Endometrial microvascular endothelial cells (primary cell): ENCODE data around the gene OR56B4. TPM values are rescaled to one million over a fixed set of nuclear protein-coding genes. Genes with fewer than 3 reads are reported as not detected.
"Not testable (repeated sequence)": the region's sequence is repeated elsewhere in the genome, so short reads cannot be mapped to it uniquely, and the experiment has no call there.

Experiments used
- in situ Hi-C: cut with HindIII; loops from 2 replicates; pipeline ENCODE4 v1.10.0; 2017; ENCODE audit warnings: low sequenced_read_pairs, low pct_unique_long_range_greater_than_20kb; ENCODE audit errors: inconsistent ontology term
- total RNA-seq: library from RNA; depleted of rRNA; stranded (reverse); fragments of >200 nt; gene quantifications from one replicate; pipeline ENCODE4 v1.2.3, GENCODE V29; 2015; ENCODE audit errors: inconsistent ontology term

The OR56B4 gene, protein sequence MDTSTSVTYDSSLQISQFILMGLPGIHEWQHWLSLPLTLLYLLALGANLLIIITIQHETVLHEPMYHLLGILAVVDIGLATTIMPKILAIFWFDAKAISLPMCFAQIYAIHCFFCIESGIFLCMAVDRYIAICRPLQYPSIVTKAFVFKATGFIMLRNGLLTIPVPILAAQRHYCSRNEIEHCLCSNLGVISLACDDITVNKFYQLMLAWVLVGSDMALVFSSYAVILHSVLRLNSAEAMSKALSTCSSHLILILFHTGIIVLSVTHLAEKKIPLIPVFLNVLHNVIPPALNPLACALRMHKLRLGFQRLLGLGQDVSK
- not detected for total RNA-seq

- in situ Hi-C loops, result not testable (repeated sequence)
Observed at GRCh38 chr11:6107384-6107783, at the start of gene OR56B4. Gene OR56B4, plus strand, starts transcription at chr11:6107684. Its CDS starts 95 bp downstream, at chr11:6107779.

DNA sequence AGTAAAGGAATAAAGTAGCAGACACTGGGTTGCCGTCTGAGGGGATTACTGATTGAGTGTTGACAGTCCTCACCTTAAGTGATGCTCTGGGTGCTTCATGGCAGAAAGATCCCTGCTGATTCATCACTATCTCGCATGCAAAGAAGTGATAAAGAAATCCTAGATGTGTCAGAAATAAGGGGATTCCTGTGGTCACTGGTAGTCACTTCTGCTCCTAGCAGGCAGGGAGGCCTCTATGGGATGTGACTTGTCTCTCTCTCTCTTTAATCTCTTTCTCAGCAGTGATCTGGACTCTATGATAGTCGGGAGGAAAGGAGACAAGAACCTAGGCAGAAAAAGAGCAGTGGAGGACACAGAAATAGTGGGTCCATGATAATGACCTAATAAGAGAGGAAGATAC is 46.0 kb upstream of the OR56B4 start:
- in situ Hi-C loops, result no loop called here

DNA sequence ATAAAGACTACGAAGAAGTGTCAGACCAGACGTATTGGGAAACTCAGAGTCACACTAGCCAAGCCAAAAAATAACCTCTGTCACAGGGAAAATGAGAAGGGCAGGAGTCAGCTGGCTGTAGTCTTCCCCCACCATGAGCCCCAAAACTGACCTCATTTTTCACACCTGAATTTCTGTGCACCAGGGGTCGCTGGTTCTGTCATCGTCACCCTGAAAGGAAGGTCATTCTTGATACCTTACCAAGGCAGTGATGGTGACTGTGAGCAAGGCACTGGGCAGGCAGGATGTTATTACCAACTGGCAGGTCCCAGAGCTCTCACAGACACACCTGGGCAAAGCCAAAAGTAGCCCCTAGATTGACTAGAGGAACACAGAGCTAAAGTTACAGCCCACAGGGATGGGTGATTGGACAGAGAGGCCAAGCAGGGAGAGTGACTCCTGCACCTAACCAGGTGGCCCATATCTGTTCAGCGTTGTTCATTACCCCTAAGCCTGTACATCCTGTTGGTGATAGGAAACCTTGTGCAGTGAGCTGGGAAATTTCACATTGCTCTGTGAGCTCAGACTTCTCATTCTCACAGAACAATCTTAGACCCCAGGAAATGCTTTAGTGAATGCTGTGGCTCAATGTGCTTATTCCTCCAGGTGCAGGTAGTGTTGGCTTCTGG is 44.7 kb upstream of the OR56B4 start:
- in situ Hi-C loops, result no loop called here

DNA sequence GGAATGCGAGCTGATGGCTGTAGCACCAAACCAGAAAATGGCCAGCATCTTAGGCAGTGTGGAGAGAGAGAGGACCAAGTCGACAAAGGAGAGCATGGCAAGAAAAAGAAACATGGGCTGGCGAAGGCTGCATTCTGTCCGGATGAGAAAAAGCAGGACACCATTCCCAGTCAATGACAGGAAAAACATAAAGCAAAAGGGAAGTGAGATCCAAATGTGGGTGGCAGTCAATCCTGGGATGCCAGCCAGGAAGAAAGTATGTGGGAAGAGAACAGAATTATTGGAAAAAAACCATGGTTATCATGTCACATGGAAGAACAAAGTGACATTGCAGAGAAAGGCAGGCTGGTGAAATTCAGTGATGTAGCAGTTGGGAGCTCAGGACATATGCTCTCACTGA is 40.0 kb upstream of the OR56B4 start:
- in situ Hi-C loops, result no loop called here

DNA sequence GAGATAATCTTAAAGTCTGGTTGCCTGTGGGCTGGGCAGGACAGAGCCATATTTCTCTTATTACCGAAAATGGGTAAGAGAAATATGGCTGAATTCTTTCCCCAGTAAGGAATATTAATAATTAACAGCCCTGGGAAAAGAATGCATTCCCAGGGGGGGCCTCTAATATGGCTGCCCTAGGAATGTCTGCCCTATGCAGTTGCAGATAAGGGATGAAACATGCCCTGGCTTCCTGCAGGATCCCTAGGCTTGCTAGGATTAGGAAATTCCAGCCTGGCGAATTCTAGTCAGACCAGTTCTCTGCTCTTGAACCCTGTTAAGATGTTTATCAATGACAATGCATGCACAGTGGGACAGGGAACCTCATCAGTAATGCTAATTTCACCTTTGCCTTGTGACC is 31.0 kb upstream of the OR56B4 start:
- in situ Hi-C loops, result not testable (repeated sequence)

GRCh38 chr11:6077723-6078122 is 29.8 kb upstream of the OR56B4 start:
- in situ Hi-C loops, result no loop called here

DNA sequence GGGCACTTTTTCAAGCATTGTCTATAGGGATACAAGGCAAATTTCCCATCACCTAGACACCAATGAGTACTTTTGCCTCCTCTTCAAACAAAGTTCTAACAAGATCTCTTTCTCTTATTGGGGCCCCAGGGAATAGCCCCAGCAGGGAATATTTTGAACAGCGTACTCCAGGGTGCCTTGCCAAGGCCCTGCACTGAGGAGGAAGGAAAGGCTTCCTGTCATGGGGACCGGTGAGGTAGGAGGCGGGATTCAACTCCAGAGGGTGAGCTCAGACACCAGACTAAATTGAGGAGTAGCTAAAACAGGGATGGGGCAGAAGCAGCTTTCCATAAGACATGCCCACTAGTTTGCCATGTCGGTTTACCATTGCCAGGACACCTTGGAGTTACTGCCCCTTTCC is 28.0 kb upstream of the OR56B4 start:
- in situ Hi-C loops, result no loop called here

DNA sequence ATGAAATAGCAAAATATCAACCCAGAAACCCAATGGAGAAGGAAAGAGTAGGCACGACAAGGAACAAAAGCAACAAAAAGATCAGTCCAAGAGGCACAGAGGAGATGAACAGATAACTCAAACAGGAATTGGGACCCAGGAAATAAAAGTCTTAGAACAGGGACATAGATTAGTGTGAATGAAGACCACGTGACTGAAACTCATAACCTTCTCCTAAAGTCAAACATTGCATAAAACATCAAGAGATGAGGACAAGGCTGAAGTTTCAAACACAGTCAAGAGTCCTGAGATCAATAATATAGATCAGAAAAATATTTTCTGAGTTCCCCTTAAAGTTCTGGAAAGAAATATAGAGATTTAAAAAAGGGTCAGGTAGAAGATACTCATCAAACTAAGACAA is 24.4 kb upstream of the OR56B4 start:
- in situ Hi-C loops, result no loop called here

DNA sequence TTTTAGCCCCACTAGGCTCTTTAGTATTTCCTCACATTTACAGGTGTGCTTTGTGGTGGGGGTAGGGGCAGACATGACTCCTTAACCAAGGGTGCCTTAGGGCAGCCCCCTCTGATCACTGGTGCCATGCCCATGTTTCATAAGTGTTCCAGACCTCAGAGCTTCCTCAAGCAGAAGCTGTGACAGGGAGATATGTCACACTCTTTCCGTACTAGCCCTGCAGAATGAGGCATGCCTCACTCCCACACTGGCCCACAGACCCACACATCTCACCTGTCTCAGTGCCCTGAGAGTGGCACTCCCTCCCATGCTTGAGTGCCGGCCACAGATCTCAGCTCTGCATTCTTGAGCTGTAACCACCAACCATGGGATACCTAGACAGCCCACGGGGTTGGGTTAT is 22.9 kb upstream of the OR56B4 start:
- in situ Hi-C loops, result no loop called here

GRCh38 chr11:6094186-6094585 is 13.3 kb upstream of the OR56B4 start:
- in situ Hi-C loops, result no loop called here

DNA sequence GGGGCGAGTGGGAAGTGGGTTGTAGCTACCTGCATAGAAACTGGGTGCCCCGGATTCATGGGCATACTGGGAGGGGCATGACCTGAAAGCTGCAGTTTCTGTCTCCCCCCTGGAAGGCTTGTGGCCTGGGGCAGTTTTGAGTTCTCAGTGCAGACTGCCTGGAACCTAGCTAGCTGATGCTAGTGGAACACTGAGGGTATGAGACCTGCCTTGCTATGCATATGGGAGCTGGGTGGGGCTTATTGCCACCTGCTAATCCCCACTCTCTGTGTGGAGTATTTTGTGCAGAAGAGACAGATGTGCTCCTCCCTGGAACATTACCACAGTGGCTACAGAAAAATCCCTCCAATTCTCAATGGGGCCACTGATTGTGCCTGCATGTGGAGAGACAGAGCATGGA is 11.7 kb upstream of the OR56B4 start:
- in situ Hi-C loops, result no loop called here

- in situ Hi-C loops, result no loop called here
Observed at GRCh38 chr11:6096417-6096816, 11.1 kb upstream of the OR56B4 start.

DNA sequence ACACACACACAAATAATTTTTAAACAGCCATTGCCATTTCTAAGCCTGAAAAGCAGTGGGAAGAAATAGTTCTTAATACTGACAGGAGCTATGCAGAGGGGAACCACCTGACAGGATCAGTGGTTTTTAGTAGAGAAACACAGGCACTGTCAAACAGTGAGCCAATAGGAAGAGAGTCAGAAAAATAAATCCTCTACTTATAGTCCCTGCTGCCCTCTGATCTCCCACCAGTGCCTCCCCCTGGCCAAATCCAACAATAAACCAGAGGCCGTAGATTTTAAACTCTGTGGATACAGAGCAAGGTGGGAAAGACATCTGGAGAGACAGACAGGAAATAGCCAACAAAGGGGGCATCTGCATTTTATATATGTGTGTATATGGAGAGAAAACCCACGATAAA is 7.9 kb upstream of the OR56B4 start:
- in situ Hi-C loops, result no loop called here

DNA sequence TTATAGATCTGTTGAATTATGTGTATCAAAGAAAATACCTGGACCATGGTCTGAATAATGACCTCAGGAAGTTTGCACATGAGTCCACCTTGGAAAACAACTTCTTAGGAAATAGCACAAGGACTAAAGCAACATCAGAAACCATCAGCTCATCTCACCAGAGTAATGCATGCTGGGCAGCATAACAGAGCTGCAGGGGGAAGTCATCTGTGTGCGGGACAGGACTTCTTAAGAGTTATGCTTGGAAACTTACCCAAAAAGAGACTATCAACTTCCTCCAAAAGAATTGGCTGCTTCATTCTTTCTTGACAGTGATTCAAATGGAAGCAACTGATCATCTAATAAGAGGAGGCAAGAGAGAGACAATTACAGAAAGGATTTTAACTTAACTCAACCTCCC is 2.5 kb downstream of the OR56B4 start:
- in situ Hi-C loops, result no loop called here

DNA sequence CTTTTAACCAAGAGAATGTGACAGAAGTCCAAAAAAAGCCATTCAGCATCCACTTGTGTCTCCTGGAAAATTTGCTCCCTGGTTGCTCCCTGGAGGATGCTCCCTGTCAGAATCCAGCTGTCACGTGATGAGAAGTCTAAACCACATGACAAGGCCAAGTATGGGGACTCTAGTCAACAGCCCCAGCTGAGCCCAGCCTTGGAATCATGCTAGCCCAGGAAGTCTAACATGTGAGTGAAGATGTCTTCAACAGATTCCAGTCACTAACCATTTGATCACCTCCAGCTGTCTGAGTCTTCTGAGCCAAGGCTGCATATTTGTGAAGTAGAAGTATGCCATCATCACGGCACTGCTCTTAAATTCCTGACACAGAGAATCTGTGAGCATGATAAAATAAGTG is 4.2 kb downstream of the OR56B4 start:
- in situ Hi-C loops, result no loop called here

- in situ Hi-C loops, result no loop called here
Observed at GRCh38 chr11:6116638-6117037, 9.2 kb downstream of the OR56B4 start.

- in situ Hi-C loops, result no loop called here
Observed at GRCh38 chr11:6124245-6124644, 16.8 kb downstream of the OR56B4 start.

- in situ Hi-C loops, result no loop called here
Observed at GRCh38 chr11:6127881-6128280, 20.4 kb downstream of the OR56B4 start.

DNA sequence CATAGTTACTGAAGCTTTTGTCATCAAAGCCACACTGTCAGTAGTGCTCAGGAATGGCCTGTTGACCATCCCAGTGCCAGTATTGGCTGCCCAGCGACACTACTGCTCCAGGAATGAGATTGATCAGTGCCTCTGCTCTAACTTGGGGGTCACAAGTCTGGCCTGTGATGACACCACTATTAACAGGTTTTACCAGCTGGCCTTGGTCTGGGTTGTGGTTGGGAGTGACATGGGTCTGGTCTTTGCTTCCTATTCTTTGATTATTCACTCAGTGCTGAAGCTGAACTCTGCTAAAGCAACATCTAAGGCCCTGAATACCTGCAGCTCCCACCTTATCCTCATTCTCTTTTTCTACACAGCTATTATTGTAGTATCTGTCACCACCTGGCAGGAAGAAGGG is 21.5 kb downstream of the OR56B4 start:
- in situ Hi-C loops, result no loop called here

DNA sequence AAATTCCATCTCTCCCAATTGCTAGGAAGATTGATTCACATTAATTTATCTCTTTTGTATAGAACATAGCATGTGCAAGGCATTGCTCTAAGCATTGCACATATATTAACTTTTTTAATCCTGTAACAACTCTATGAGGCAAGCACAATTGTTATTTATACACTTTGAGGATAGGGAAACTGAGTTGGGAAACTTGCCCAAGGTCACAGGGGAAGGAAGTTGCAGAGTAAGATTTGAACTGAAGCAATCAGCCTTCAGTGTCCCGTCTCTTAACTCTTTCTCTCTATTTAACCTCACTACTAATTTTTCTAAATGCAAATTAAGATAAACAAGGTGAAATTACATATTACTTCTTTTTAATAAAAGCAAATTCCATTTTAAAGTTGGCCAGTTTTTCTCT is 22.2 kb downstream of the OR56B4 start:
- in situ Hi-C loops, result no loop called here

DNA sequence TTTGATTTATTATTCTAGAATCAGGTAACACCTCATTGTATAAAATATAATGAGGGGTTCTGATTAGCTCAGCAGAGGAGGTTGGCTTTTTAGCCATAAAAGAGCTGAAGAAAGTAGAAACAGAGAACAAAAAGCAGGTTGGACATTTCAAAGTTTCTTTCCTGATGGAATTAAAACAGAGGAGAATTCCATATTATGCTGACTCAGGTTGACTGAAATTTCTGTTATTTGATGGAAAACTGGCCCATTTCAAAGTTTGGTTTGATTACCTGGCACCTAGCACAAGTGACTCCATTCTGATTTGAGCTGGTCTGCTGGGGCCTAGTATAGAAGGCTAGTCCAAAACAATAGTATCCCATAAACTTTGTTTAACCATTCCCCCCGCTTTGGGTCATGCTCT is 24.9 kb downstream of the OR56B4 start:
- in situ Hi-C loops, result no loop called here
